HepG2 (cell line): ENCODE measurements around the gene EPB41L5. TPM values are rescaled to one million over a fixed set of nuclear protein-coding genes. Genes with fewer than 3 reads are reported as not detected.

Experiments
- ATAC-seq: fragments of 200-7000 bp; cut with Tn5 transposase; 3 replicates; pipeline ENCODE4 v1.9.1; 2020; ENCODE audit warnings: mild to moderate bottlenecking, moderate library complexity
- BruUV-seq: library from RNA; stranded (reverse); fragments of 400-500 nt; replicated peaks from 2 replicates; lab custom pipeline; 2021; lab: Mats Ljungman, UMichigan
- CTCF ChIA-PET: fragments of 300-600 bp; formaldehyde crosslinking; extraction: SDS; loops from one replicate; lab custom pipeline; 2021; ENCODE audit warnings: low total read pairs, inconsistent platforms, low intra/inter-chr PET ratio; lab: Yijun Ruan, JAX
- POLR2A ChIA-PET: fragments of 350-600 bp; sonication (Branson Sonifier 250); formaldehyde crosslinking; loops from one replicate; lab custom pipeline; 2020; ENCODE audit warnings: antibody characterized with exemption, inconsistent platforms; lab: Yijun Ruan, JAX
- DNase-seq: peaks from one replicate; pipeline ENCODE4 v3.0.0-alpha.2; 2015; ENCODE audit warnings: low spot score
- FAIRE-seq: peaks from 3 replicates; lab custom pipeline; 2011; peaks lifted over from hg19 to GRCh38; lab: Jason Lieb, UNC
- H2AFZ ChIP-seq: one replicate; pipeline ENCODE4 v1.6.1; 2011; ENCODE audit warnings: low read length, inconsistent platforms
- H3K27ac ChIP-seq: fragments of 300-600 bp; 3 replicates; pipeline ENCODE4 v1.8.0; 2011; ENCODE audit warnings: mixed run types, mild to moderate bottlenecking, mixed read lengths, low read length, inconsistent platforms; ENCODE audit not compliant: insufficient read depth; ENCODE audit errors: extremely low read length
- H3K27me3 ChIP-seq, 2 experiments: fragments of 200-600 bp in 1 of 2; 2 replicates in 1 of 2; 3 replicates in 1 of 2; pipeline versions ENCODE4 v1.6.0 to v1.8.0; 2011; ENCODE audit warnings: low read length in 2 of 2, mild to moderate bottlenecking in 2 of 2, moderate library complexity in 2 of 2, inconsistent platforms in 1 of 2; ENCODE audit not compliant: insufficient read depth in 2 of 2, control insufficient read depth in 1 of 2
- H3K36me3 ChIP-seq, 2 experiments: fragments of 200-600 bp in 1 of 2; replicated peaks in 1 of 2; 2 replicates in 1 of 2; 3 replicates in 1 of 2; pipeline versions ENCODE4 v1.5.1 to v1.8.0; 2011; ENCODE audit warnings: low read length in 2 of 2, inconsistent platforms in 1 of 2; ENCODE audit not compliant: insufficient read depth in 2 of 2, control insufficient read depth in 1 of 2
- H3K4me1 ChIP-seq: 2 replicates; pipeline ENCODE4 v1.5.1; 2012; ENCODE audit warnings: low read length, inconsistent platforms; ENCODE audit not compliant: insufficient read depth
- H3K4me2 ChIP-seq: 2 replicates; pipeline ENCODE4 v1.6.0; 2011; ENCODE audit warnings: low read depth, low read length, inconsistent platforms
- H3K4me3 ChIP-seq, 3 experiments: fragments of 200-600 bp in 1 of 3; sonication (generic), shearing (Covaris generic) in 1 of 3; replicated peaks in 1 of 3; 2 replicates each; pipeline ENCODE4 v1.5.1; 2011 to 2016; ENCODE audit warnings: low read length in 3 of 3, inconsistent platforms in 2 of 3, low read depth in 2 of 3, mild to moderate bottlenecking in 2 of 3, control low read depth in 1 of 3, mixed read lengths in 1 of 3; ENCODE audit not compliant: insufficient read depth in 1 of 3
- H3K79me2 ChIP-seq: one replicate; pipeline ENCODE4 v1.6.1; 2011; ENCODE audit warnings: low read length, inconsistent platforms; ENCODE audit not compliant: insufficient read depth
- H3K9ac ChIP-seq: 2 replicates; pipeline ENCODE4 v1.6.0; 2011; ENCODE audit warnings: mild to moderate bottlenecking, low read depth, low read length, inconsistent platforms; ENCODE audit not compliant: insufficient read depth
- H3K9me3 ChIP-seq: 2 replicates; pipeline ENCODE4 v1.5.1; 2012; ENCODE audit warnings: mild to moderate bottlenecking, low read length
- H4K20me1 ChIP-seq: 2 replicates; pipeline ENCODE4 v1.6.0; 2011; ENCODE audit warnings: inconsistent platforms, mild to moderate bottlenecking, low read length, moderate library complexity; ENCODE audit not compliant: insufficient read depth
- BCL6 ChIP-seq: IDR thresholded peaks from 2 replicates; pipeline ENCODE4 v1.6.1; 2016; ENCODE audit warnings: missing genetic modification reagents, missing compliant biosample characterization
- ELF4 ChIP-seq: sonication (generic); formaldehyde crosslinking; IDR thresholded peaks from 2 replicates; pipeline ENCODE4 v1.5.0; 2020; ENCODE audit warnings: missing genetic modification reagents, mild to moderate bottlenecking, moderate library complexity, borderline replicate concordance
- FOSL1 ChIP-seq: sonication (generic); formaldehyde crosslinking; IDR thresholded peaks from 2 replicates; pipeline ENCODE4 v1.9.0; 2021; ENCODE audit warnings: missing genetic modification reagents, borderline replicate concordance
- GATAD1 ChIP-seq: IDR thresholded peaks from 2 replicates; pipeline ENCODE4 v1.6.1; 2016; ENCODE audit warnings: missing genetic modification reagents, missing compliant biosample characterization
- NR2C2 ChIP-seq: sonication (generic); formaldehyde crosslinking; IDR thresholded peaks from 2 replicates; pipeline ENCODE4 v1.4.0; 2020; ENCODE audit warnings: missing genetic modification reagents, mild to moderate bottlenecking, moderate library complexity, borderline replicate concordance
- PRPF4 ChIP-seq: fragments of 200-400 bp; formaldehyde crosslinking; IDR thresholded peaks from 2 replicates; pipeline ENCODE4 v1.6.1; 2016; ENCODE audit warnings: low read length, low read depth; ENCODE audit not compliant: poor library complexity, severe bottlenecking
- SMYD3 ChIP-seq: sonication (generic); formaldehyde crosslinking; IDR thresholded peaks from 2 replicates; pipeline ENCODE4 v1.8.1; 2023; ENCODE audit warnings: mild to moderate bottlenecking, missing genetic modification reagents
- ZBTB7B ChIP-seq: sonication (generic); formaldehyde crosslinking; IDR thresholded peaks from 2 replicates; pipeline ENCODE4 v1.4.0; 2020; ENCODE audit warnings: missing genetic modification reagents
- ZFP36L2 ChIP-seq: sonication (generic); formaldehyde crosslinking; IDR thresholded peaks from 2 replicates; pipeline ENCODE4 v1.4.0; 2020; ENCODE audit warnings: missing genetic modification reagents
- ZNF10 ChIP-seq: sonication (generic); formaldehyde crosslinking; IDR thresholded peaks from 2 replicates; pipeline ENCODE4 v1.4.0; 2020; ENCODE audit warnings: mild to moderate bottlenecking, low read depth, missing genetic modification reagents, borderline replicate concordance
- ZNF577 ChIP-seq: sonication (generic); formaldehyde crosslinking; IDR thresholded peaks from 2 replicates; pipeline ENCODE4 v1.4.0; 2020; ENCODE audit warnings: mild to moderate bottlenecking, low read depth, missing genetic modification reagents, borderline replicate concordance
- ZNF878 ChIP-seq: sonication (generic); formaldehyde crosslinking; IDR thresholded peaks from 2 replicates; pipeline ENCODE4 v1.8.1; 2023; ENCODE audit warnings: mild to moderate bottlenecking, missing genetic modification reagents, moderate library complexity
- WGBS: methylation state at CpG from one replicate; pipeline ENCODE4 v1.1.6; 2017; ENCODE audit warnings: low lambda C conversion rate; 5-methylcytosine and 5-hydroxymethylcytosine counted together
- in situ Hi-C: cut with HindIII; loops from 2 replicates; pipeline ENCODE4 v1.10.0; 2017; ENCODE audit warnings: low pct_unique_long_range_greater_than_20kb; ENCODE audit not compliant: extremely low pct_ligation_motif_present
- intact Hi-C: fragments of 100-400 bp; cut with micrococcal nuclease; formaldehyde crosslinking; loops from one replicate; pipeline ENCODE4 v1.10.0; 2022; ENCODE audit not compliant: unreplicated experiment
- polyA plus RNA-seq, 8 experiments: library from polyadenylated mRNA; depleted of rRNA in 3 of 8; stranded (reverse) in 7 of 8; unstranded in 1 of 8; fragments of >200 nt; fragmentation: Illumina TruSeq in 4 of 8; extraction: Trizol in 4 of 8; gene quantifications; 2 replicates each; pipeline versions ENCODE4 v1.2.1 to v1.2.3, GENCODE V29; 2011 to 2016; ENCODE audit warnings: low read depth in 4 of 8, missing spikeins in 1 of 8, mixed read lengths in 1 of 8; ENCODE audit not compliant: insufficient read depth in 1 of 8
- total RNA-seq, 5 experiments: library from RNA; depleted of rRNA; stranded (reverse); fragments of >200 nt; fragmentation: Illumina TruSeq; extraction: Trizol; gene quantifications; 2 replicates each; pipeline ENCODE4 v1.2.3, GENCODE V29; 2016; ENCODE audit warnings: low read depth in 1 of 5
- TF ChIP-seq, protein P1 (sequence below), 2 experiments: IDR thresholded peaks; 2 replicates each; pipeline ENCODE4 v1.6.1; 2011 to 2012; ENCODE audit warnings: low read length in 2 of 2, borderline replicate concordance in 1 of 2, low read depth in 1 of 2, mild to moderate bottlenecking in 1 of 2, moderate library complexity in 1 of 2
- TF ChIP-seq, protein P2 (sequence below): sonication (generic); formaldehyde crosslinking; IDR thresholded peaks from 2 replicates; pipeline ENCODE4 v1.8.1; 2023; ENCODE audit warnings: mild to moderate bottlenecking, moderate library complexity, missing genetic modification reagents
- TF ChIP-seq, protein P3 (sequence below): sonication (generic); formaldehyde crosslinking; conservative IDR thresholded peaks from 2 replicates; pipeline ENCODE4 v1.4.0; 2020; ENCODE audit warnings: missing genetic modification reagents
- TF ChIP-seq, protein P4 (sequence below): sonication (generic); formaldehyde crosslinking; IDR thresholded peaks from 2 replicates; pipeline ENCODE4 v1.4.0; 2020; ENCODE audit warnings: mild to moderate bottlenecking, missing genetic modification reagents

Gene EPB41L5
- total and polyA plus RNA-seq, 2 of the 13 experiments (the other 11 are each of a cell fraction or from before 2014, with no cell fraction given) = 40.5 to 47.5 TPM

DNA sequence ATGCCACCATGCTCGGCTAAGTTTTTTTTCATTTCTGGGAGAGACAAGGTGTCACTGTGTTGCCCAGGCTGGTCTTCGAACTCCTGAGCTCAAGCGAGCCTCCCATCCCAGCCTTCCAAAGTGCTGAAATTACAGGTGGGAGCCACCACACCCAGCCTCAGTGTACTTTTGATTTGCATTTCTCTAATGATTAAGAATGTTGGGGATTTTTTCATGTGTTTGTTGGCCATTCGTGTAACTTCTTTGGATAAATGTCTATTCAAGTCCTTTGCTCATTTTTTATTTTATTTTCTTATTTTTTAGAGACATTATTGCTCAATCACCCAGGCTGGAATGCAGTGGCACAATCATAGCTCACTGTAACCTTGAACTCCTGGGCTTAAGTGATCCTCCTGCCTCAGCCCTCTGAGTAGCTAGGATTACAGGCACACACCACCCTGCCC, 137.2 kb downstream of the EPB41L5 start (continued):
- TF ChIP-seq, protein P1, sequence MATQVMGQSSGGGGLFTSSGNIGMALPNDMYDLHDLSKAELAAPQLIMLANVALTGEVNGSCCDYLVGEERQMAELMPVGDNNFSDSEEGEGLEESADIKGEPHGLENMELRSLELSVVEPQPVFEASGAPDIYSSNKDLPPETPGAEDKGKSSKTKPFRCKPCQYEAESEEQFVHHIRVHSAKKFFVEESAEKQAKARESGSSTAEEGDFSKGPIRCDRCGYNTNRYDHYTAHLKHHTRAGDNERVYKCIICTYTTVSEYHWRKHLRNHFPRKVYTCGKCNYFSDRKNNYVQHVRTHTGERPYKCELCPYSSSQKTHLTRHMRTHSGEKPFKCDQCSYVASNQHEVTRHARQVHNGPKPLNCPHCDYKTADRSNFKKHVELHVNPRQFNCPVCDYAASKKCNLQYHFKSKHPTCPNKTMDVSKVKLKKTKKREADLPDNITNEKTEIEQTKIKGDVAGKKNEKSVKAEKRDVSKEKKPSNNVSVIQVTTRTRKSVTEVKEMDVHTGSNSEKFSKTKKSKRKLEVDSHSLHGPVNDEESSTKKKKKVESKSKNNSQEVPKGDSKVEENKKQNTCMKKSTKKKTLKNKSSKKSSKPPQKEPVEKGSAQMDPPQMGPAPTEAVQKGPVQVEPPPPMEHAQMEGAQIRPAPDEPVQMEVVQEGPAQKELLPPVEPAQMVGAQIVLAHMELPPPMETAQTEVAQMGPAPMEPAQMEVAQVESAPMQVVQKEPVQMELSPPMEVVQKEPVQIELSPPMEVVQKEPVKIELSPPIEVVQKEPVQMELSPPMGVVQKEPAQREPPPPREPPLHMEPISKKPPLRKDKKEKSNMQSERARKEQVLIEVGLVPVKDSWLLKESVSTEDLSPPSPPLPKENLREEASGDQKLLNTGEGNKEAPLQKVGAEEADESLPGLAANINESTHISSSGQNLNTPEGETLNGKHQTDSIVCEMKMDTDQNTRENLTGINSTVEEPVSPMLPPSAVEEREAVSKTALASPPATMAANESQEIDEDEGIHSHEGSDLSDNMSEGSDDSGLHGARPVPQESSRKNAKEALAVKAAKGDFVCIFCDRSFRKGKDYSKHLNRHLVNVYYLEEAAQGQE (IDR thresholded peaks at IDR 0.05; ENCODE audit: borderline replicate concordance in 1 of 2, low read depth in 1 of 2, low read length in 2 of 2) = 0 out of 4 replicates have a peak, but pooled peaks of 1 of the 2 experiments have one; percentile 25
- TF ChIP-seq BCL6 (CRISPR knock-in tag) (peak; percentile 59), NR2C2 (peak; percentile 51; the same call in 1 of the 2 replicates)

DNA sequence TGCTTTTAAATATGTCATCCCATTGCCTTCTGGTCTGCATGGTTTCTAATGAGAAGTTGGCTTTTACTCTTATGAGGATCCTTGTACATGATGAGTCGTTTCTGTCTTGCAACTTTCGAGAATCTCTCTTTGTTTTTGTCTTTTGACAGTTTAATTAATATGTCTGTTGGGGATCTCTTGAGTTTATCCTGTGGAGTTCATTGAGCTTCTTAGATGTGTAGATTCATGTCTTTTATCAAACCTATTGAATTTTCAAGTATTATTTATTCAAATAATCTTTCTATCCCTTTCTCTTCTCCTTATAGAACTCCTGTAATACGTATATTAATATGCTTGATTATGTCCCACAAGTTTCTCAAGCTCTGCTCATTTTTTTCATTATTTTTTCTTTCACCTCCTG, 142.4 kb downstream of the EPB41L5 start:
- no peak overlapping the region for H3K4me3 ChIP-seq
- no peaks in the 10 kb centered on the region for H3K79me2 ChIP-seq
- WGBS = 96% methylated on average over 3 of the region's 3 CpGs
- CTCF ChIA-PET = no interaction called here
- no peak for DNase-seq
- peaks cover 12% of the 10 kb centered on the region for H3K9me3 ChIP-seq
- POLR2A ChIA-PET = no interaction called here
- no TSS peak for BruUV-seq
- no peak overlapping the region for H3K9ac ChIP-seq
- no peak overlapping the region for H3K27ac ChIP-seq
- peaks cover 6% of the 10 kb centered on the region for H3K4me1 ChIP-seq
- in situ Hi-C loops (no loop called here), intact Hi-C loops (no loop called here)
- no peak overlapping the region for H2AFZ ChIP-seq
- H3K4me2 ChIP-seq = no peak overlapping the region
- no peak for FAIRE-seq
- no peaks in the 10 kb centered on the region for H4K20me1 ChIP-seq
- no peak for ATAC-seq
- no peaks in the 10 kb centered on the region for H3K27me3 ChIP-seq
- H3K36me3 ChIP-seq = peaks cover 2 to 15% of the 10 kb centered on the region in 2 experiments; a peak in 2 of 5 replicates
- TF ChIP-seq GATAD1 (CRISPR knock-in tag) (no peak), ZBTB7B (CRISPR knock-in tag) (no peak), PRPF4 (no peak), ZFP36L2 (CRISPR knock-in tag) (no peak), ZNF10 (CRISPR knock-in tag) (no peak), FOSL1 (CRISPR knock-in tag) (no peak), SMYD3 (CRISPR knock-in tag) (no peak), ZNF878 (CRISPR knock-in tag) (no peak), ZNF577 (CRISPR knock-in tag) (no peak), ELF4 (CRISPR knock-in tag) (no peak)
- TF ChIP-seq, protein P2, sequence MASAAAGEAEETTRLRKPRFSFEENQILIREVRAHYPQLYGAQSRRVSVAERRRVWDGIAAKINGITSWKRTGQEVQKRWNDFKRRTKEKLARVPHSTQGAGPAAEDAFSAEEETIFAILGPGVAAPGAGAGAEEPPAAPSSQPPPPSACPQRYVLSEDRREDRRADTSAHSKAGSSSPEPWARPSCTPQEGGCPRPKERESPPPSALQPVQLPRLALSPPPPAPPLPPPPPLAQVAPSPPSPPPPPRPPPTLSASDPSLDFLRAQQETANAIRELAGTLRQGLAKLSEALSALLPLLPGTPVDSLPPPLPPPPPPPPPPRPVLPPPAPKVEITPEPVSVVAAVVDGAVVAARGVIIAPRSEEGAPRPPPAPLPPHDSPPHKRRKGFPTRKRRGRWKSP = no peak
- TF ChIP-seq, protein P3, sequence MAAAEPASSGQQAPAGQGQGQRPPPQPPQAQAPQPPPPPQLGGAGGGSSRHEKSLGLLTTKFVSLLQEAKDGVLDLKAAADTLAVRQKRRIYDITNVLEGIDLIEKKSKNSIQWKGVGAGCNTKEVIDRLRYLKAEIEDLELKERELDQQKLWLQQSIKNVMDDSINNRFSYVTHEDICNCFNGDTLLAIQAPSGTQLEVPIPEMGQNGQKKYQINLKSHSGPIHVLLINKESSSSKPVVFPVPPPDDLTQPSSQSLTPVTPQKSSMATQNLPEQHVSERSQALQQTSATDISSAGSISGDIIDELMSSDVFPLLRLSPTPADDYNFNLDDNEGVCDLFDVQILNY = no peak
- TF ChIP-seq, protein P4, sequence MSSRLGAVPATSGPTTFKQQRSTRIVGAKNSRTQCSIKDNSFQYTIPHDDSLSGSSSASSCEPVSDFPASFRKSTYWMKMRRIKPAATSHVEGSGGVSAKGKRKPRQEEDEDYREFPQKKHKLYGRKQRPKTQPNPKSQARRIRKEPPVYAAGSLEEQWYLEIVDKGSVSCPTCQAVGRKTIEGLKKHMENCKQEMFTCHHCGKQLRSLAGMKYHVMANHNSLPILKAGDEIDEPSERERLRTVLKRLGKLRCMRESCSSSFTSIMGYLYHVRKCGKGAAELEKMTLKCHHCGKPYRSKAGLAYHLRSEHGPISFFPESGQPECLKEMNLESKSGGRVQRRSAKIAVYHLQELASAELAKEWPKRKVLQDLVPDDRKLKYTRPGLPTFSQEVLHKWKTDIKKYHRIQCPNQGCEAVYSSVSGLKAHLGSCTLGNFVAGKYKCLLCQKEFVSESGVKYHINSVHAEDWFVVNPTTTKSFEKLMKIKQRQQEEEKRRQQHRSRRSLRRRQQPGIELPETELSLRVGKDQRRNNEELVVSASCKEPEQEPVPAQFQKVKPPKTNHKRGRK = no peak
